Ureter (tissue), 1 donor: Measurements from ENCODE around the gene CCAR1. TPM values are rescaled to one million over a fixed set of nuclear protein-coding genes. Genes with fewer than 3 reads are reported as not detected.
"Not testable (repeated sequence)": the region's sequence is repeated elsewhere in the genome, so short reads cannot be mapped to it uniquely, and the experiment has no call there.

ENCODE experiments used
- DNase-seq: peaks from one replicate; pipeline ENCODE4 v3.0.0-alpha.2; 2020; ENCODE audit warnings: low spot score
- total RNA-seq: library from RNA; stranded (reverse); gene quantifications from one replicate; pipeline ENCODE4 v1.2.4, GENCODE V29; 2023
- donor health status: DM: yes; HTN: yes; CAD: no.

The CCAR1 gene
- total RNA-seq, 1 donor from 2014 or later: 81.2 TPM

GRCh38 chr10:68828833-68829232 lies 107.8 kb downstream of the CCAR1 start:
- DNase-seq: no peak

GRCh38 chr10:68829521-68829920 lies 108.5 kb downstream of the CCAR1 start:
- DNase-seq: no peak

GRCh38 chr10:68829952-68830351 lies 108.9 kb downstream of the CCAR1 start:
- no peak for DNase-seq

- DNase-seq: no peak
Measured at GRCh38 chr10:68831961-68832455, 111.0 kb downstream of the CCAR1 start.

GRCh38 chr10:68832601-68833000 lies 111.6 kb downstream of the CCAR1 start:
- no peak for DNase-seq

- DNase-seq: no peak
Measured at GRCh38 chr10:68837626-68838322, 116.7 kb downstream of the CCAR1 start.

- DNase-seq: not testable (repeated sequence)
Measured at GRCh38 chr10:68840650-68841049, 119.6 kb downstream of the CCAR1 start.

Other genes with a start within 250 kb of the CCAR1 start
- 4.4 TPM for gene DNA2, start 249.3 kb upstream of the CCAR1 start, total RNA-seq
- 36.8 TPM for gene SLC25A16, start 193.7 kb upstream of the CCAR1 start, total RNA-seq
- 4.8 TPM for gene TET1, start 160.9 kb upstream of the CCAR1 start, total RNA-seq
- 1.1 TPM for gene STOX1, start 106.3 kb downstream of the CCAR1 start, total RNA-seq
- 33.9 TPM for gene DDX50, start 180.1 kb downstream of the CCAR1 start, total RNA-seq
- 74.2 TPM for gene DDX21, start 234.9 kb downstream of the CCAR1 start, total RNA-seq